Left renal cortex interstitium (tissue), 4 donors: ENCODE measurements around the gene BIN1. TPM values are rescaled to one million over a fixed set of nuclear protein-coding genes. Genes with fewer than 3 reads are reported as not detected.
"Not testable (repeated sequence)": the region's sequence is repeated elsewhere in the genome, so short reads cannot be mapped to it uniquely, and the experiment has no call there.

Source experiments
- DNase-seq, 4 donors: peaks; one replicate each; pipeline ENCODE4 v3.0.0-alpha.2; 2013; ENCODE audit warnings: low read depth in 4 of 4, low spot score in 2 of 4, missing footprints in 1 of 4
- polyA plus RNA-seq, 4 donors: library from polyadenylated mRNA; unstranded; fragments of 120-200 nt; gene quantifications; one replicate each; pipeline ENCODE4 v1.2.1, GENCODE V29; 2013; ENCODE audit not compliant: insufficient read length in 4 of 4

Gene BIN1
- polyA plus RNA-seq, 4 donors, result 91.8 to 130 (median 124) TPM

- no peak for DNase-seq
Observed at GRCh38 chr2:127134833-127135830, 28.2 kb upstream of the BIN1 start.

GRCh38 chr2:127134235-127134634 is 27.3 kb upstream of the BIN1 start:
- DNase-seq, result no peak

DNA sequence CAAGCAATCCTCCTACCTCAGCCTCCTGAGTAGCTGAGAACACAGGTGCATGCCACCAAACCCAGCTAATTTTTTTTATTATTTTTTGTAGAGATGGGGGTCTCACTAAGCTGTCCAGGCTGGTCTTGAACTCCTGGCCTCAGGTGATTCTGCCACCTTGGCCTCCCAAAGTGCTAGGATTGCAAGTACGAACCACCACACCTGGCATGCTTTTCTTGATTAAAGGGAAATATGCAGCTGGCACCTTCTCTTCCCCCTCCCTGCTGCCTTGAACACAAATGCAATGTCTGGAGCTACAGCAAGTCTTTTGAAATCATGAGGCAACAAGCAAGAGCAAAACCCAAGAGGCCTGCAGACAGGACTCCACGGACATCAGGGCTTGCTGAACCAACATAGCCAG is 26.8 kb upstream of the BIN1 start:
- DNase-seq, result no peak

- DNase-seq, result no peak
Observed at GRCh38 chr2:127130421-127130820, 23.5 kb upstream of the BIN1 start.

- DNase-seq, result no peak
Observed at GRCh38 chr2:127129937-127130336, 23.0 kb upstream of the BIN1 start.

DNA sequence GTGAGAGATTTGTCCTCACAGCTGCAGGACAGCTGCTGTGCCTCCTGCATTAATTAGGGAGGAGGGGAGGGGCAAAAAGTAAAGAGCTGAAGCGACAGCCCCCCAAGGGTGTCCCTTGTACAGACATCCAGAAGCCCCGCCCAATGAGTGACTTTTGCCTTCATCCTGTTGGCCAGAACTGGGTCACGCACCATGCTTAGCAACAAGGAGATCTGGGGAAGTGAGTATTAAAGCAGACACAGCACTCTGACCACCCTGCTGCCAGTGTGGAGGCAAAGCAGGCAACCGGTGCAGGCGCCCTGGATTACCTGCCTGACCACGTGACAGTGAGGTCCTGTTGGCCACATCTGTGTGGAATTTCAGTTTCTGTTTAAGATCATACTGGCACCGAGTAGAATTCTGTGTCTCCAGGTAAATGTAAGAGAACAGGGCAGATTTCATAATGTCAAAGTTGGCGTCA is 21.5 kb upstream of the BIN1 start:
- DNase-seq, result no peak

DNA sequence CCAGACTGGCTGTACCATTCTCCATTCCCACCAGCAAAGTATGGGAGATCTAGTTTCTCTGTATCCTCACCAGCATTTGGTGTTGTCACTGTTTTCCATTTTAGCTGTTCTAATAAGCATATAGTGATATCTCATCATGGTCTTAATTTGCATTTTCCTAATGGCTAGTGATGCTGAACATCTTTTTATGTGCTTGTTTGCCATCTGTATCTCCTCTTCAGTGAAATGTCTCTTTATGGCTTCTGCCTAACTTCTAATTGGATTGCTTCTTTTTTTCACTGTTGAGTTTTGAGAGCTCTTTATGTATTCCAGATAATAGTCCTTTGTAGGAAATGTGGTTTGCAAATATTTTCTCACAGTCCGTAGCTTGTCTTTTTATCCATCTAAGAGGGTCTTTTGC is 18.9 kb upstream of the BIN1 start:
- no peak for DNase-seq

DNA sequence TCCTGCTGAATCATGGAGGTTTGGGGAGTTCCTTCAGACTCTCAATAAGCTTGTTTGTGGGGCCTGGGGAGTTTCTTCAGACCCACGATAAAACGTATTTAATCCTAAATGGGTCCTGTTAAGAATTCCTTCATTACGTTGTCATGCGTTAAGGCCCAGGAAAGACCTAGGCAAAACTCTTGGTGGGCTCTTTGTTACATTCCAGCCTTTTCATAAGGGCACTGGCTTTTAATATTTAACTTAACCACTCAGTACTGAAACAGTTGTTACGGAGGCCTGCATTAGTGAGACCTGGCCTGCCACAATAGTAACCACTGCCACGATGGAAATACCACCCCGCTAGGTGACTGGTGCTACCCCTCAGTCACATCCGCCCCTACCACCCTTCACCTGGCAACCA is 17.5 kb upstream of the BIN1 start:
- DNase-seq, result no peak

- no peak for DNase-seq
Observed at GRCh38 chr2:127122361-127123027, 15.5 kb upstream of the BIN1 start.

DNA sequence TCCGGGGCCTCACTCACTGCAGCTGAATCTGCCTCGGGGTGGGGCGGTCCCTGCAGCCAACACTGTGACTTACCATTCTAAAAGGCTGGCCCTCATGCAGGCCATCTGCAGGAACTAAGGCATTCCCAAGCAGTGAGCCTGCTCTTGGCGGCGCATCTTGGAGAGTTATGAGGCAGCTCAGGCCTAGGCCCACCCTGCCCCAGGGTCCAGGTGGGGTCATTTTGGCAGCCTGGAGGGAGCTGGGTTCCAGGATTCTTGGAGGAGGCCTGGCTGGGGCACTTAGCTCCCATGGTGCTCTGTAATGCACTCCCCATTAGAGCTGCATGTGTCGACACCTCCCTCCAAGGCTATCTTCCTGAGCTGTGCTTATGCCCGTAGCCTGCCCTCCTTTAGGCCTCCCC is 14.8 kb upstream of the BIN1 start:
- DNase-seq, result no peak

- no peak for DNase-seq
Observed at GRCh38 chr2:127121353-127121752, 14.4 kb upstream of the BIN1 start.

GRCh38 chr2:127120408-127120807 is 13.5 kb upstream of the BIN1 start:
- DNase-seq, result not testable (repeated sequence)

- no peak for DNase-seq
Observed at GRCh38 chr2:127118467-127118866, 11.5 kb upstream of the BIN1 start.

- no peak for DNase-seq
Observed at GRCh38 chr2:127118038-127118437, 11.1 kb upstream of the BIN1 start.

- DNase-seq, result no peak
Observed at GRCh38 chr2:127117603-127118002, 10.6 kb upstream of the BIN1 start.

DNA sequence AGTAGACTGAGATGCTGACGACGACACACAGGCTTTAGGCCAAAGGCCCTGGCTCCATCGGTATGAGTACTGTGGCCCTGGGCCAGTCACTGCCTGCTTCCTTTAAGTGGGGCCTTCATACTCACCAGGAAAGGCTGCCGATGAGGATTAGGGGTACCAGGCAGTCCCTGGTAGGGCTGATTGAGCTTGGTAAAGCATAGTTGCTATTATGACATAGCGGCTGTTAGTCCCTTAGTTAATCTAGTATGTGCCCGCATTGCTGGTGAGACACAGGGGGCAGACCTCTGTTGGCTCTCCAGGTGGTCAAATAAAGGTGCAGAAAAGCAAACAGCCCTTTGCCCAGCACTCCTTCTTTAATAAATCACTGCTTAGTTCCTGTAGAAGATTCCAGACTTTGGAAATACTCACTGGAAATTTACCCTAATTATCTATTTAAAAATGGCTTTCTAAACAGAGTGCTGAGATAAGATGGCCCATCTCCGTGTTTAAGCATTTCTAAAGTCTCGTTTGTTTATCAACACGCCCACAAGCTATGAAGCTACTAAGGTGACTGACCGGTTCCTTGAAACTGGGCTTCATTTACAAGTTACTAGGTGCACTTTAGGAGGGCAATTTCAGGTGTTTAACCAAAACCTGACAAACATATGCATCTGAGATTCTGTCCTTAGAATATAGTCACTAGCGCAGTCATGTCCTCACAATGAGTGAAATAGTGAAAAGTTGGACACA is 8.7 kb upstream of the BIN1 start:
- no peak for DNase-seq

DNA sequence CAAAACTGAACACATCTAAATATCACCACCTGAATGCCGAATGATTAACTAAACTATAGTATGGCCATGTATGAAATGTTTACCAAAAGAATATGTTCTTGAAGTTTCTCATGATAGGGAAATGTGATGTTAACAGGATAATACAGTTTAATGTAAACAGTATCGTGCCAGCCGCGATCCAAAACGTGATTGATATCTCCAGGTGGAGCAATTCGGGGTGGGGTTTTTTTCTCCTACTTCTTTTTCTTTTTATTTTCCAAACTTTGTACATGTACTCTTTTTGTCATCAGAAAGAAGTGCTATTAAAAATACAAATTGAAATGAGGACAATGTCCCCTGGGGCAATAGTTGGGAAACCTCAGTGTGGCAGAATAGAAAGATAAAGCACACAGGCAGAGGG is 4.0 kb upstream of the BIN1 start:
- no peak for DNase-seq

- no peak for DNase-seq
Observed at GRCh38 chr2:127108090-127108523, 1.2 kb upstream of the BIN1 start.

DNA sequence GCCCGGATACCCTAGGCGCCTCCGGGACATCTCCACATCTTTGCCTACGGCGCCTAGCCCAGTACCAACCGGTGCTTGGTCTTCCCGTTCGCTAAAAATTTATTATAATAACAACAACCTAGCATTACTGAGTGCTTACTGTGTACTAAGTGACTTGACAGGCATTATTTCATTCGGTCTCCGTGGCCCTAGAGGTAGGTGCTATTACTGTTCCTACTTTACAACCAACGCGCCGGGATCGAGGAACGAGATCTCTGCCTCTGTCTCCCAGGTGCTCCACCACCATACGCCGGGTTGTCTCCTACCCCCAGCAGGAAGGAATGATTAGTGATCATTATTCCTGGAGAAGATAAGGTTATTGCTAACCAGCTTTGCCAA is 657 bp upstream of the BIN1 start:
- DNase-seq, result no peak

- no peak for DNase-seq
Observed at GRCh38 chr2:127106457-127106990, 430 bp downstream of the BIN1 start.
